A673 (cell line): ENCODE data around the gene TGFBR1.

Experiments
- EZH2 ChIP-seq: fragments of 200-600 bp; sonication (generic); IDR thresholded peaks from 2 replicates; pipeline ENCODE4 v1.6.1; 2017; ENCODE audit warnings: borderline replicate concordance, low read depth, mild to moderate bottlenecking, mixed read lengths, antibody characterized with exemption, low read length; ENCODE audit not compliant: poor library complexity, severe bottlenecking
- TF ChIP-seq, protein P1 (sequence below): fragments of 300-800, 200-600 bp; sonication (generic); conservative IDR thresholded peaks from 2 replicates; pipeline ENCODE4 v1.5.1; 2017; ENCODE audit warnings: low read depth, mild to moderate bottlenecking, antibody characterized with exemption, low read length, moderate library complexity, mixed read lengths

DNA sequence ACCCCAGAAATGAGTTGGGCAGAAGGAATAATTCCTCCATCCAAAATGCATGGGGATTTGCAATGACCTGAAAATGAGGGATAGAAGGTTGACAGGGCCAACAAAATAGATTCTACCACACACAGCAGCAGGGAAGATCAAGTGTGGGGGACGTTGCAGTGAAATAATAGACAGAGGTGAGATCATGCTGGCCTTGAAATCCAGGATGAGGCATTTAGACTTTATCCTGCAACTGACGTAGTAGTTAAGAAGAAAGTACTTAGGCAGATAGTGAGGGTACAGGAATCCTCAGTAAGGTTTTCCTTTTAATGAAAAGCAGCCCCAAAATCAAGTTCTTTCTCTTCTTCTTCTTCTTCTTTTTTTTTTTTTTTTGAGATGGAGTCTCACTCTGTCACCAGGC, 31.6 kb upstream of the TGFBR1 start:
- no peak for TF ChIP-seq EZH2
- TF ChIP-seq, protein P1, sequence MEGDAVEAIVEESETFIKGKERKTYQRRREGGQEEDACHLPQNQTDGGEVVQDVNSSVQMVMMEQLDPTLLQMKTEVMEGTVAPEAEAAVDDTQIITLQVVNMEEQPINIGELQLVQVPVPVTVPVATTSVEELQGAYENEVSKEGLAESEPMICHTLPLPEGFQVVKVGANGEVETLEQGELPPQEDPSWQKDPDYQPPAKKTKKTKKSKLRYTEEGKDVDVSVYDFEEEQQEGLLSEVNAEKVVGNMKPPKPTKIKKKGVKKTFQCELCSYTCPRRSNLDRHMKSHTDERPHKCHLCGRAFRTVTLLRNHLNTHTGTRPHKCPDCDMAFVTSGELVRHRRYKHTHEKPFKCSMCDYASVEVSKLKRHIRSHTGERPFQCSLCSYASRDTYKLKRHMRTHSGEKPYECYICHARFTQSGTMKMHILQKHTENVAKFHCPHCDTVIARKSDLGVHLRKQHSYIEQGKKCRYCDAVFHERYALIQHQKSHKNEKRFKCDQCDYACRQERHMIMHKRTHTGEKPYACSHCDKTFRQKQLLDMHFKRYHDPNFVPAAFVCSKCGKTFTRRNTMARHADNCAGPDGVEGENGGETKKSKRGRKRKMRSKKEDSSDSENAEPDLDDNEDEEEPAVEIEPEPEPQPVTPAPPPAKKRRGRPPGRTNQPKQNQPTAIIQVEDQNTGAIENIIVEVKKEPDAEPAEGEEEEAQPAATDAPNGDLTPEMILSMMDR = no peak
